Measurements from ENCODE around the gene SLC35F3.

The SLC35F3 gene

DNA sequence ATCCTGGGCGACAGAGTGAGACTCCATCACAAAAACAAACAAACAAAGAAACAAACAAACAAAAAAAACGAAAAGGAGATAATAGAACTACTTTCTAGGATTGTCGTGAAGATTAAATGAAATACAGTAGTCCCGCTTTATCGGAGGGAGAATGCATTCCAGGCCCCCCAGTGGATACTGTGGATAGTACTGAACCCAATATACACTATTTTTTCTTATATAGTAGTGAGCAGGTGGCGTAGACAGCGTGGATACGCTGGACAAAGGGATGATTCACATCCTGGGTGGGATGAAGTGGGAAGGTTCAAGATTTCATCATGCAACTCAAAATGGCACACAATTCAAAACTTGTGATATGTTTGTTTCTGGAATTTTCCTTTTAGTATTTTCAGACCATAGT, 8.0 kb downstream of the SLC35F3 start:
- no peak for DNase-seq (ENCODE audit: low read depth, low spot score)

DNA sequence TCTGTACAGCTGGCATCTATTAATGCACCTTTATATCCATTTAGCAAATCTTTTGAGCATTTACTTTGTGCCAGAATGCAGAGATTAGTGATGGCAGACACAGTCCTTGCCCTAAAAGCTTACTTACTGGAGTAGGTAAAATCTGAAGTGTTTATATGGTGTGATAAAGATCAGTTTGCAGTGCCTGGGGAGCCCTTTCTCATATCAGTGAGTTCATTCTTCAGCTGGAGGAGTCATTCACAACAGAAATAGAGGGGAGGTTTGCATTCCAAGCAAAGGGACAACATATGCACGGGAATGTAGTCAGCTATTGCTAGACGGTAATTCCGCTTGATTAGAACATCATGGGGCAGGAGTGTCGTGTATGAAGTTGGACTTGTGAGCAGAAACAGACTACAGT, 8.4 kb downstream of the SLC35F3 start:
- no peak for DNase-seq (ENCODE audit: low read depth, low spot score)

DNA sequence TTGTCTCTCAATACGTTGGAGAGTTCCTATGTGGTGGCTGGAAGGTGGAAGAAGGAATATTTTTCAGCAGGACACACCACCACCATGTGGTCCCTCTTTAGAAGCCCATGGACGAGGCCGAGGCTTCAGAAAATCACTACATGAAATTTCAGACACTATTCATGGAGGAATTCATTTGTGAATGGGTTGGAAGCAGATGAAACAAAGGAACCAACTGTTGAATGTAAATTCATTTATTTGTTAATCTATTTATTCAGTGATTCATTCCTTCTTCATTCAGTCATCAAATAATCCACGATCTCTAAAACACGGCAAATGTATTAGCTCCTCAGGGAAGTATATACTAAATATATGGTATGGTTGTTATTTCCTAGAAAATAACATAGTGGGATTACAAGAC, 12.2 kb downstream of the SLC35F3 start:
- DNase-seq (ENCODE audit: low read depth, low spot score) = no peak

DNA sequence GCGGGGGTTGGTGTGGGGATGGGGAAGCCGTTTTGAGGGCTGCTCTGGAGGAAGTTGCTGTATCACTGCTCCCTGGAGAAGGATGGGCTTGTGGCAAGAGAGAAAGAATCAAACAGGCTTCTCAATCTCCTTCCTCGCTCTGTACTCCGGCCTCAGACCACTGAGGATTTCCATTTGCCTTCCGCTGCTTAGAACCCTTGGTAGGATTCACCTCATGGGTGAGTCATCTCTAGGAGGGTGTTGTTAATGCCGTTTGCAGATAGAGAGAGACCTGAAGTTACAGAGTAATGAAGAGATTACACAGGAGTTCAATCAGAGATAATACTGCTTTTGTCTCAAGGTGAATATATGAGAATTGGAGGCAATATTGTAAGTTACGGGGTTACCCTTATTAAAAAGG, 15.3 kb downstream of the SLC35F3 start:
- no peak for DNase-seq (ENCODE audit: low read depth, low spot score)

DNA sequence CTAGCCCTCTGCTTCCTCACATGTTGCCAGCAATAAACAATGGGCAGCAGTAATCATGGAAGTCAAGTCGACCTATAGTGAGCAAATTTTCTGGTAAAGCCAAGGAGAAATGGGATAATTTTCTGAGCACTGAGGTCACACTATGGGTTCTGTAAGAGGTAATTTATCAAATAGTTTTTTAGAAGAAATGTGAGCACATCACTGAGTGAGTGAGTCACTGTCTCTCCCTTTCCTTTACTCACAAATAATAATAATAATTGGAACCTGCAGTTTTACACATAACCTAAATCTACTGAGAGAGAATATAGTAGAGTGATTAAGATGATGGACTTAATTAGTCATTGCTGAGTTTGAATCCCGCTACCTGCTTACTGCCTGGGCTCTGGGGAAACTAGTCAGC, 23.6 kb downstream of the SLC35F3 start:
- DNase-seq (ENCODE audit: low read depth, low spot score) = no peak

DNA sequence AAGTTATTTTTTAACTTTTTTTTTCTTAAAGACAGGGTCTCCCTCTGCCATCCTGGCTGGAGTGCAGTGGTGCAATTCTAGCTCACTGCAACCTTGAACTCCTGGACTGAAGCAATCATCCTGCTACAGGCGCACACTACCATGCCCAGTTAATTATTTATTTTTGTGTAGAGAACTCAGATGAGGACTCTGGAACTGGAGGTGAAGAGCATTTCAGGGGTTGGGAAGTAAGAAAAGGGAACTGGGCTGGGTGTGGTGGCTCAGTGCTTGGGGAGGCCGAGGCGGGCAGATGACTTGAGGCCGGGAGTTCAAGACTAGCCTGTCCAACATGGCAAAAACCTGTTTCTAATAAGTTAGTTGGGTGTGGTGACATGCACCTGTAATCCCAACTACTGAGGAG, 28.9 kb downstream of the SLC35F3 start:
- DNase-seq (ENCODE audit: low read depth, low spot score) = no peak

DNA sequence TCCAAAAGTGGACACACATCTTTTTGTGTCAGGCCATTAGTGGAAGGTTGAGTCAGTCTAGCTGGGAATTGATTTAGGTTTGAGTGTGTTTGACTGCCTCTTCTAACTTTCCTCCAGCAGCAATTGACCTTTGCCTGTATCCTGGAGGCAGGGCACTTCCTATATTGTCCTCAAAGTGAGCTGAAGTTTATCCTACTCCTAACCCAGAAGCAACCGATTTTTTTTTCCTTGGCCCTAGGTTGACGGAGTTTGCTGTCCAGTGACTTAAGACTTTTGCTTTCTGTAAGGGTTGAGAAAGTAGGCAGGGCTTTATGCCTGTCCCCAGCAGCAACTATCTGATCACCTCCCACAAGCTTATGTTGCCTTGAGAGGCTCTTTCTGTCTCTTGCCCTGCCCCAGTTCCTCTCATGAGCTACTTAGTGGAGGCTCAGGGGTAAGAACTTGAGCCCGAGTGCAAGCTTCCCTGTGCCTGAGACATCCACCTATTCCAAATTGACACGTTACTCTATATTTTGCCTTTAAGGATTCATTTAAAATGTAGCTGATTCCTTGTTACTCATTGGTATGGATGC, 30.9 kb downstream of the SLC35F3 start:
- no peak for DNase-seq (ENCODE audit: low read depth, low spot score)

DNA sequence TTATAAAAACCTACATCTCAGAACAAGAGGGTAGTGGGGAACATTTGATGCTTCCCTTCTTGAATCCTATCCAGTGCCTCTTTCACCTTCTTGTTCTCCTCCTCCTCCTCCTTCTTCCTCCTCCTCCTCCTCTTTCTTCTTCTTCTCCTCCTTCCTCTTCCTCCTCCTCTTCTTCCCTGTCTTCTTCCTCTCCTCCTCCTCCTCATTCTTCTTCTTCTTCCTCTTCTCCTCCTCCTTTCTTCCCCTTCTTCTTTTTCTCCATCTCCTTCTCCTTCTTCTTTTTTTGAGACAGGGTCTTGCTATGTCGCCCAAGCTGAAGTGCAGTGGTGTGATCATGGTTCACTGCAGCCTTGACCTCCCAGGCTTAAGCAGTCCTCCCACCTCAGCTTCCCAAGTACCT, 31.9 kb downstream of the SLC35F3 start:
- DNase-seq (ENCODE audit: low read depth, low spot score) = no peak

DNA sequence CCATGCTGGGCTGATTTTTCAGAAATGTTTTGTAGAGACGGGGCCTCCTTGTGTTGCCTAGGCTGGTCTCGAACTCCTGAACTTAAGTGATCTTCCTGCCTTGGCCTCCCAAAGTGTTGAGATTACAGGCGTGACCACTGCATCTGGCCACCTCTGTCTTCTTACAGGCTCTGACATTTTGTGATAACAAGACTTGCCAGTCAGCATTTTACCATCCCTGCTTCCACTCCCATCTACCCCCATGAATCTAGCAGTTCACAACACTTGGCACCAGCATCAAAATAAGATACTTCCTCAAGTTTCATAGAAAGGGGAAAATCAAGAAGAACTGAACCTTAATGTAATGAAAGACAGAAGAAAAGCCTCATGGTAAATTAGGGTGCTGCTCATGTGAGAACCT, 32.4 kb downstream of the SLC35F3 start:
- DNase-seq (ENCODE audit: low read depth, low spot score) = no peak

DNA sequence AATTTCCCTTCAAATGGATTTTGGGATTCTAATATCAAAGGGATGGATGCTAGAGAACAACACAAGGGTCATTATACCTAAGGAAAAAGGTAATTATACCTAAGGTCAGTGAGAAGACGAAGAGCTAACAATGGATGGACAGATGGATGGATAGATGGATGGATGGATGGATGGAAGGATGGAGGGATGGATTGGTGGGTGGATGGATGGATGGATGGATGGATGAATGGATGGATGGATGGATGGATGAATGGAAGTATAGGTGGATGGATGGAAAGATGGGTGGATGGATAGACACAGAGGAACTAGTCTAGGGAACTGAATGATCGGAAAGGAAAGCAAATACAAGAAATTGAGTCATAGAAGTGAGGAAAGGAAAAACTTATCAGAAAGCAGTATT, 34.0 kb downstream of the SLC35F3 start:
- no peak for DNase-seq (ENCODE audit: low read depth, low spot score)

DNA sequence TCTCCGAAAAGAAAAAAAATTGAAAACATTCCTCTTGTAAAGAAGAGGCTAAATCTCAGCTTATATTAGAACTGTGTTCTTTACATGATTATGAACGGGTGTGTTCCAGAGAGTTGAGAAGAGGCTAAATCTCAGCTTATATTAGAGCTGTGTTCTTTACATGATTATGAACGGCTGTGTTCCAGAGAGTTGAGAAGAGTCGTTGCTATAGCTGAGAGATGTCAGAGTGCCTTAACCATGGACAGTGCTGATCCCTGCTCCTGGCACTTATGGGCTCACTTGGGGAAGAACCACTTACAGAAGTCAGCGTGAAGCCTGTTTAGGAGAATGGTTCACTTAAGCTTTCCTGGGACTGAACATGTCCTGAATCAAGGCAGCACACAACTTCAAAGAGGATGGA, 35.0 kb downstream of the SLC35F3 start:
- no peak for DNase-seq (ENCODE audit: low read depth, low spot score)

DNA sequence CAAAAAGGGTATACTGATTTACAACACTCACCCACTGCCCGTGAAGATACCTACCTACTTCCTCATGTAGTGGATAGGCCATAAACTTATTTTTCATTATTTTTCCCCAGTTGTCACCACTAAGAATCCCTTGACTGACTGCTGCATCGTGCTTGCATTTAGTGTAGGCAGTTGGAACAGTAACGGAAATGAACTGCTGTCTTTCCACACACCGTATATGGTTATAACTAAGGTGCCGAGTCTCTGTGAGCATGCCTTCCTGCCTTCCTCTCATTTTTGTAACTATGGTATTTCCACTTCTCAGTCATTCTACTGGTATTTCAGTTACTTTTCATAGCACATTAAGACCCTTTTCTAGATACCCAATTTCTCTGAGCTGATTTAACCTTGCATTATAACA, 36.4 kb downstream of the SLC35F3 start:
- no peak for DNase-seq (ENCODE audit: low read depth, low spot score)

DNA sequence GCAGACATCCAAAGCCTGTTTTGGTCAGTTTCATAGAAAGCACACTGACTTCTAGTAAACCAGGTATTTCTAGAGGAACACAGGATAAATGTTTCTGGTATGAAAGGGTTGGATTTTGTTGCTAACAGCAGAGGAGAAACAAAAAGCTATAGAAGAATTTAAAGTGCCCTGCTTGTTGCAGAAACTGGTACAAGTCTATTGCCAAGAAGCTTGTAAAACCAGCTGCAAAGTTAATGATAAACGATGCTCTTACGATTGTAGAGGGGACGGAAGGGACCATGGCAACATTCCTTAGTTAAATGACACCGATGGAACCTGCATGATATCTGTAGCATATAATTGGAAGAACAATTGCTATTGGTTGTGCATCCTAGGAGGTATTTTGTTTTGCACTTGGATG, 40.1 kb downstream of the SLC35F3 start:
- DNase-seq (ENCODE audit: low read depth, low spot score) = no peak

DNA sequence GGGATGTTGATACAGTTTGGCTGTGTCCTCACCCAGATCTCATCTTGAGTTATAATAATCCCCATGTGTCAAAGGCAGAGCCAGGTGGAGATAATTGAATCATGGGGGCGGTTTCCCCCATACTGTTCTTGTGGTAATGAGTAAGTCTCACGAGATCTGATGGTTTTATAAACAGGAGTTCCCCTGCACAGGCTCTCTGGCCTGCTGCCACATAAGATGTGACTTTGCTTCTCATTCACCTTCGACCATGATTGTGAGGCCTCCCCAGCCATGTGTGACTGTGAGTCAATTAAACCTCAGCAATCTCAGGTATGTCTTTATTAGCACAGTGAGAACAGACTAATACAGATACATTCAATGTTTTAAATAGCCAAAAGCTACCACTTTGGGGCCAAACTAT, 41.1 kb downstream of the SLC35F3 start:
- no peak for DNase-seq (ENCODE audit: low read depth, low spot score)

DNA sequence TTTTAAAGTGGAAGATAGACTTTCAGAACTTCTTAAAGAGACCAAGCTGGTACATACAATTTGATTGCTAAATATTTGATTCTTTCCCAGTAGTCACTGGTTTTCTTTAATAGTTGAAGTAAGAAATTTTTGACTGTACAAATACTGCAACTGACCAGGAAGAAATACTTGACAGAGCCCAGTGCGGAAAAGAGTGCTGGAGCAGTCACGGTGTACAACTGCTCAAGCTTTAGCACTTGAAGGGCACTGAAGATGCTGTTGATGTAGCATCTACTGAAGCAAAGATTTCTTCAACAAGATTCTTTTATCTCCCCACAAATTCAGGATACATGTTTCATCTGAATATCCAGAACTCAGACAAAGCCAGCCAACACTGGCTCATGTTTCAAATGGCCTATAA, 41.5 kb downstream of the SLC35F3 start:
- no peak for DNase-seq (ENCODE audit: low read depth, low spot score)

DNA sequence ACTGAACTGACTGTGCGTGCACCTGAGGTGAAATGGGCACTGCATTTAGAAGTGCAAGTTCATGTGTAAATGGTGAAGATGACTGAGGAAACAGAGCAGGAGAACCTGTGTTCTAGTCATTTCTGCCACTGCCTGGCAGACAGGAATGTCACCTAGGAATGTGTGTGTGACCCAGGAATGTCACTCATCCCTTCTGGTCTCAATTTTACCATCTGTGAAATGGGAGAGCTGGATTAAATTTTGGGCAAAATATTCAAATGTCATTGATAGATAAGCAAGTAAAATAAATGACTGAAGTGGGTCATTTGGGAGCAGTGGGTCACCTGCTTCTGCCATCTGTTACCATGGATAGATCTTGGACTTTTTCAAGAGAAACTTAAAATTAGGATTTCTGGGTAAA, 42.2 kb downstream of the SLC35F3 start:
- no peak for DNase-seq (ENCODE audit: low read depth, low spot score)

DNA sequence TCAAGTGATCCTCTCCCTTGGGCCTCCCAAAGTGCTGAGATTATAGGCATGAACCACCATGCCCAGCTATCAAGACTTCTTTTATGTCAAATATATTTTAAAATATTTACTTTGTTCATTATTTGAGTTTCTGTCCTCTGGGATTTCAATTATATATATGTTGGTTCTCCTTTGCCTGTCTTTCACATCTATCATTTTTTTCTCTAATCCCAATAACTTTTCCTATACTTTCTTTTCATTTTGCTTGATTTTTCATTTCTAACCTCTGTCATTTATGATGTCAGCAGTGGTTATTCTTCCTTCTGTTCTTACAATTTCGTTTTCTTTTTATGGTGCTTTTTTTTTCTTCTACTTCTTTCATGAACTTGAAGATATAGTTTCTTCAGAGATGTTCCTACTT, 47.3 kb downstream of the SLC35F3 start:
- no peak for DNase-seq (ENCODE audit: low read depth, low spot score)

DNA sequence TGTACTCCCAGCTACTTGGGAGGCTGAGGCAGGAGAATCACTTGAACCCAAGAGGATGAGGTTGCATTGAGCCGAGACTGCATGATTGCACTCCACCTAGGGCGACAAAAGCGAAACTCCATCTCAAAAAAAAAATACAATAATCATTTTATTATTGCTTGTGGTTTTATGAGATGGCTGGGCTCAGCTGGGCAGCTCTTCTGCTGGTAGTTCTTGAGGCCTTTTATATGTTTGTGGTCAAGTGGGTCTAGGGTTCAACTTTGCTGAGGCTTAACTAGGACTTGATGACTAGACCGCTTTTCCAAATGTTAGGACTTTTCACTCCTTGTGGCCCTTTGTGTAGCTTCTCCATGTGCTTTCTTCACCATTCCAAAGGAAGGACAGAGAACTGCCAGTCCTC, 53.2 kb downstream of the SLC35F3 start:
- no peak for DNase-seq (ENCODE audit: low read depth, low spot score)

DNA sequence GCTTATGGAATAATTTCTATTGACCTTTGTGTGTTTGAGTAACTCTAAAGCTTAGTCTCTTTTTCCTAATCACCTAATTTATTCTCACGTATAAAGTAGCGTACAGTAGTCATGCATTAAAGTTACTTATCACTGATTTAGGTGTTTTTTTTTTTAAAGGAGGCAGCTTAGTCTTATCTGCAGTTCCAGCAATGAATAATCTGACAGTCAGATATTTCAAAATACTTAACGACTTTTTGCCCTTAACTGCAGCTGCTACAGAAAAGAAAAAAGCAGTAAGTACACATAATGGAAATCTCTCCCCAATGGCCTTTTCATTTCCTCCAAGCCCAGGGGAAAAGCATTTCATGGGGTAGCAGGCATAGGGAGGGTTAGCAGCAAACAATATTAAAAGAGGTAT, 54.6 kb downstream of the SLC35F3 start:
- DNase-seq (ENCODE audit: low read depth, low spot score) = no peak

DNA sequence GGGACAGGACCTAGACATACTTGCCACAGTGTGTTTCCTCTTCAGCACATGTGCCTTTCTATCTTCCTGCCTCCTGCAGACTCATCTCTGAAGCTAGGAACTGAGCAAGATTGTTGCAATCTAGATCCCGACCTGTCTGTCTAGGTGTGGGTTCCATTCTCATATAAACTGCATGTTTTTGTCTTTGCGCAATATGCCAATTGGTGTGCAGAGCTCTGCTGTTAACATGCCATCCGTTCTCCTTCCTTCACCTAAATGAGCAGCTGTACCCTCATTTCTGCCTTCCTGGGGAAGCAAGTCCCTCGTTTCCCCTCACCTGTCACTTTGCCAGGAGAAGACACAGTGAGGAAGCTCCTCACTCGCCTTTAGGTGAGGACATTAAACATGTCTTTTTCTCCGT, 55.5 kb downstream of the SLC35F3 start:
- DNase-seq (ENCODE audit: low read depth, low spot score) = no peak

DNA sequence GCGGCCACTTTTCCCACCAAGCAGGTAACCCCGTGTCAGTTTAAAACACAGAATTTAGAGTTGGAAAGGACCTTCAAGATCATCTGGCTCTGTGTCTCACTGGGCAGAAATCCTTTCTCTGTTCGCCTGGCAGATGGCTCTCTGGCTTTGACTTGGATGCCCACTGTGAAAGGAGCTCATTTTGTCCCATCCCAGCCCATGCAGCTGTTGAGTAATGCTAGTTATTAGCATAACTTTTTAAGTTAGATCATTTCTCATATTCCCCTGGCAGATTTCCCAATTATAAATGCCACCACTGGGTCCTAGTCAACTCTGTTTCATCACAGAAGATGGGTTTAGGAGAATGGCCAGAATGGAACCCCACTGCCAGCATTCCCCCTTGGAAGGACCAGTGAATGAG, 55.9 kb downstream of the SLC35F3 start:
- no peak for DNase-seq (ENCODE audit: low read depth, low spot score)

DNA sequence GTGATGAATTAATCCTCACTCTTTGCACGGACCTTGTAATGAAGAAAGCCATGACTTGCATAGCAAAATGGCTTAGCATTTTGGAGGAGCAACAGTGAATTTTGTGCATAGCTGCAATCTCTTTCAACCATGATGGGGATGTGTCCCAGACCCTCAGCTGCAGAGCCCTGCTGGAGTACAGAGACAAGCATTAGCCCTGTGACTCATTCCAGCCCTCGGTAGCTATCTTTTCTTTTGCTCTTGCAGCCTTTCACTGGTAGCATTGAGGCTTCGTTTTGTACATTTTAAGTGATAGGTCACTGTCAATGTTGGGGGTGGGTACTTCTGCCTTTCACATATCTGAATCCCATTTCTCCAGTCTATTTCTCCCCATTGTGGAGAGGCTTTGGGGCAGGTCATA, 58.4 kb downstream of the SLC35F3 start:
- DNase-seq (ENCODE audit: low read depth, low spot score) = no peak

DNA sequence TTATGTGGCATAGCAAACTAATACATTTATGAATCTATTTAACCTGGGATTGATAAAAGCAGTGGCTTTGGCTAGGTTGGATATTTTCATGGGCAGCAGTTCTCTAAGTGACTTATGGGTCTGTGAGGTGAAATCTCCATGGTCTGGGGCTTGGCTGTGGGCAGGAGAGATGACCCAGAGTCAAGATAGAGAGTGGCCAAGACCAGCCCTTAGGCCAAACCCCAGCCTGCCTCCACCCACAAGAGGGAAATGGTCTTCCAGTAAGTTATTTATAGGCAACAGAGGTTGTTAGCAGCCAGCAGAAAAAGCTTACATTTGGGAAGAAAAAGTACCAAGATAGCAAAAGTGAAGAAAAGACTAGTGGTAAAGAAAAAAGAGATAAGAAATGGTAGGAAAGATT, 61.4 kb downstream of the SLC35F3 start:
- DNase-seq (ENCODE audit: low read depth, low spot score) = no peak

DNA sequence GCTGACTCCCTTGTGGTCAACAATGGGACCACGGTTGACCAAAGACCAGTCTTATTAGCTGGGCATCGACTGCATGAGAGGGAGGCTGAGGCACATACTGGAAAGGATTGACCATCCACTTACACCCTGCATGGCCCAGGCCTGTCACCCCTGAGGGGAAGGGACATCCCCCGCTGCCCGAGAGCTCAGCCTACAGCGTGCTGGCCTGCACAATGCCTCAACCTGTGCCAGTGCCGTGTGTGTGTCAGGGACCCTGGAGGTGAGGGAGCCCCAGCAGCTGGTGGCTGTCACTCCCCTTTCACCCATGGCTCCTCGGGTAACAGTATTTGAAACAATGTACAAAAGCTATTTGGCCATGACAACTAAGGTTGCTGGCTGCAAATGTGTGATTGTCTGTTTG, 67.3 kb downstream of the SLC35F3 start:
- no peak for DNase-seq (ENCODE audit: low read depth, low spot score)

DNA sequence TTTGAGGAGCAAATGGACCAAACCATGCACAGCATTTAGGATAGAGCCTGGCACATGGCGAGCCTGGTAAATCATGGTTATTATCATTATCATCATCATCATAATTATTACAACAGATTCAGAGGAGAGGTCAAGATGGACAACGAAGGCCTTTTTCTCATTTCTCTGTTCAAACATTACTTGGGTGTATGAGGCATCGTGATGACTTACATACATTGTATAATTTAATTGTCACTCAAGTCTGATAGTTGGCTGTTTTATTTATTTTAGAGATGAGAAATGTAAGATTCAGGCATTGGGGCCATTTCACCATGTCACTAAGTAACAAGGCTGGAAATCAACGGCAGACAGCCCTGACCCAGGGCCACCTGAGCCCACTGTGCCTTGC, 68.1 kb downstream of the SLC35F3 start:
- DNase-seq (ENCODE audit: low read depth, low spot score) = no peak

Measured in brain pericyte (primary cell).